NB4 (cell line): ENCODE measurements around the gene DDRGK1.
"Not testable (repeated sequence)": the region's sequence is repeated elsewhere in the genome, so short reads cannot be mapped to it uniquely, and the experiment has no call there.

Experiments used
- CTCF ChIP-seq: IDR thresholded peaks from one replicate; pipeline ENCODE4 v1.5.1; 2012; ENCODE audit warnings: low read depth, low read length
- MAX ChIP-seq: IDR thresholded peaks from 2 replicates; pipeline ENCODE4 v1.6.1; 2011; ENCODE audit warnings: low read depth, low read length
- MYC ChIP-seq: IDR thresholded peaks from 2 replicates; pipeline ENCODE4 v1.6.1; 2011; ENCODE audit warnings: low read depth, low read length
- POLR2A ChIP-seq: IDR thresholded peaks from 2 replicates; pipeline ENCODE4 v1.6.1; 2011; ENCODE audit warnings: mild to moderate bottlenecking; ENCODE audit not compliant: insufficient read length; ENCODE audit errors: extremely low read depth

- not testable (repeated sequence) for TF ChIP-seq CTCF, MAX, POLR2A, MYC
These were observed 16.6 kb downstream of the DDRGK1 start for GRCh38 chr20:3187861-3188260.
